Transverse colon (tissue), 4 donors: ENCODE results near the gene GJA5. TPM values are rescaled to one million over a fixed set of nuclear protein-coding genes. Genes with fewer than 3 reads are reported as not detected.

ENCODE experiments used
- DNase-seq: peaks from one replicate; pipeline ENCODE4 v3.0.0-alpha.2; 2019
- H3K27ac ChIP-seq, 4 donors: fragments of 200-600 bp; sonication (generic); 2 replicates each; pipeline ENCODE4 v1.5.1; 2016 to 2018; ENCODE audit warnings: inconsistent platforms in 4 of 4
- H3K27me3 ChIP-seq: fragments of 200-600 bp; sonication (generic); 2 replicates; pipeline ENCODE4 v1.5.1; 2017; ENCODE audit warnings: inconsistent platforms
- H3K36me3 ChIP-seq, 4 donors: fragments of 200-600 bp; sonication (generic); 2 replicates each; pipeline ENCODE4 v1.5.1; 2017 to 2019; ENCODE audit warnings: inconsistent platforms in 4 of 4
- H3K4me1 ChIP-seq, 4 donors: fragments of 200-600 bp; sonication (generic); 2 replicates each; pipeline ENCODE4 v1.5.1; 2017 to 2020; ENCODE audit warnings: inconsistent platforms in 4 of 4
- H3K4me3 ChIP-seq, 4 donors: fragments of 200-600 bp; sonication (generic); 1 replicate in 1 of 4; 2 replicates in 3 of 4; pipeline versions ENCODE4 v1.5.1 to v1.6.1; 2017 to 2019; ENCODE audit warnings: inconsistent platforms in 4 of 4
- H3K9me3 ChIP-seq, 2 donors: fragments of 200-600 bp; sonication (generic); 2 replicates each; pipeline ENCODE4 v1.5.1; 2017 to 2019; ENCODE audit warnings: inconsistent platforms in 2 of 2
- CTCF ChIP-seq, 5 experiments: fragments of 200-600 bp in 3 of 5; fragments of 450-650 bp in 2 of 5; sonication (generic) in 3 of 5; IDR thresholded peaks; 1 replicate in 2 of 5; 2 replicates in 3 of 5; pipeline ENCODE4 v1.5.1; 2016 to 2017; ENCODE audit warnings: antibody characterized with exemption in 5 of 5, inconsistent platforms in 3 of 5, mild to moderate bottlenecking in 2 of 5, moderate library complexity in 1 of 5
- EP300 ChIP-seq: sonication (generic); formaldehyde crosslinking; IDR thresholded peaks from one replicate; pipeline ENCODE4 v1.6.1; 2017; ENCODE audit warnings: antibody characterized with exemption, low read depth
- POLR2A ChIP-seq: fragments of 450-650 bp; IDR thresholded peaks from one replicate; pipeline ENCODE4 v1.6.1; 2016; ENCODE audit warnings: antibody characterized with exemption, mild to moderate bottlenecking, moderate library complexity
- POLR2AphosphoS5 ChIP-seq, 3 donors: sonication (generic); formaldehyde crosslinking; IDR thresholded peaks; one replicate each; pipeline ENCODE4 v1.6.1; 2016; ENCODE audit warnings: antibody characterized with exemption in 3 of 3
- WGBS, 2 donors: methylation state at CpG; one replicate each; pipeline ENCODE4 v1.1.5; 2018; ENCODE audit warnings: low coverage in 1 of 2; 5-methylcytosine and 5-hydroxymethylcytosine counted together
- in situ Hi-C, 4 donors: fragments of 200-750 bp; cut with MboI; loops; one replicate each; pipeline versions ENCODE4 v1.15.0 to v1.15.1; 2017; ENCODE audit warnings: low sequenced_read_pairs in 3 of 4, low pct_ligation_motif_present in 1 of 4, low pct_unique_long_range_greater_than_20kb in 1 of 4
- intact Hi-C: fragments of 100-400 bp; cut with DNase I; formaldehyde crosslinking; loops from one replicate; pipeline ENCODE4 v1.15.1; 2023; ENCODE audit warnings: low total_unique reads
- total RNA-seq, 4 donors: library from RNA; depleted of rRNA; stranded (reverse); fragments of >200 nt; gene quantifications; one replicate each; pipeline ENCODE4 v1.1.0, GENCODE V29; 2016

Gene GJA5
- total RNA-seq, 4 donors from 2014 or later, result 0.75 to 119 (median 1.6) TPM

DNA sequence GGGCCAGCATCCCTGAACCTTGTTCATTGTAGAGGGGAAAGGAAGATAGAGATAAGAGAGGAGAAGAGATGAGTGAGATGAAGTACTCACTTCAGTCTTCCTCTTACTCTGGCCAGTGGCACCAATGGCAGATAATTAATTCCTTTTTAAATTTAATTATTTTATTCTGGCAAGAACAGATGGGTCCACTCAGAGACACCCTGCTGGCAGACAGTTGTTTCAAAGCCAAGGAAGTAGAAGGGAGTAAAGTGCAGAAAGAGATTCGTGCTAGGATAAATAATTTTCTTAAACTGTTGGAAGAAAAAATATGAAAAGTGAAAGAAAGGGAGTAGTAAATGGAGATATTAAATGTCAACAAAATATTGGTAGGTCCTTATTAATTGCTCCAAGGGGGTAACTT, 7.7 kb upstream of the GJA5 start:
- WGBS, 2 donors, result 44% methylated on average over 1 of the region's 1 CpG
- no peak for TF ChIP-seq CTCF (IDR thresholded peaks at IDR 0.05)
- TF ChIP-seq EP300, result no peak
- no peak for TF ChIP-seq POLR2A
- TF ChIP-seq POLR2AphosphoS5 (IDR thresholded peaks at IDR 0.05), result no peak

DNA sequence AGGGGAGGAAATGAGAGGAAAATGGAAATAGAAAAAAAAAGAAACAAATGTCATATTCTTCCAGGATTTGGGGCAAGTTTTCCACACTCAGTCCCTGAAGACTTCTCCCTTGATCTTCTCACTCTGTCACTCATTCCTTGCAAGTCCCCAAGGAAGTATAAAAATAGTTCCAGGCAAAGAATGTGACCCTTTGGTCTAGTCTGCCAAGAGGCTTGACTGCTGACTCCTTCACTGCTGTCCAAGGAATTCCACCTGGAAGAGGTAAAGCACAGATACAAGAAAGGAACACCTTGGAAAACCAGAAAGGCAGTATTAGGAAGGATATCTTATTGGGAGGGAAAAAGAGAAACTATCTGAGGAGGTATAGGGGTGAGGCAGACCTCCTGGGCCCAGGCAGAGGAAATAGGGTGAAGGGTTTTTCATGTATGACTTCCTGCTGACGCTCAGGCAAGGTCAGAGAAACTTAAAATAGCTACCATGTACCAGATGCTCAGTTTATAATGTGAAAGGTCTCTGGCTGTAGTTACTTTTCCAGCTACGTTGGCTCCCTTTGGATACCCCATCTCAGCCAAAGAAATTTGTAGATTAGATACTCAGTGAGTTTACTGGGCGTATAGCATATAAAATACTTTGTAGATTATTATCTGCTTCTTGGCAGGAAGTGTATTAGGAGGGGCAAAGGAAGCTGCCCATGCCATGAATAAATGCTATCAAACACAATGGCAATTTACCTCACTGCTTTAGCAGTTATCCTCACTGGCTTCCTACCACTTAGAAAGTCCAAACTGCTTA, 2.0 kb upstream of the GJA5 start:
- H3K27ac ChIP-seq, result no peak overlapping the region
- no peak for DNase-seq
- in situ Hi-C loops, result no loop called here
- no peaks in the 10 kb centered on the region for H3K27me3 ChIP-seq
- TF ChIP-seq CTCF (IDR thresholded peaks at IDR 0.05) (no peak), POLR2AphosphoS5 (IDR thresholded peaks at IDR 0.05) (no peak), POLR2A (no peak), EP300 (no peak)
- no peaks in the 10 kb centered on the region for H3K9me3 ChIP-seq
- WGBS, 2 donors, result 20 to 29% methylated on average over 1 to 3 of the region's 3 CpGs
- H3K4me1 ChIP-seq, result no peaks in the 10 kb centered on the region
- H3K4me3 ChIP-seq, result no peak overlapping the region
- intact Hi-C loops, result loop anchor here (10.0 kb wide), 1 partner anchor 558 kb away; no protein-coding TSS in a partner anchor
- H3K36me3 ChIP-seq, result no peaks in the 10 kb centered on the region

More for the DNA sequence above, 7.7 kb upstream of the GJA5 start:
- intact Hi-C loops (loop anchor here (10.0 kb wide), 1 partner anchor 563 kb away; no protein-coding TSS in a partner anchor), in situ Hi-C loops (no loop called here)
- DNase-seq, result no peak
- no peaks in the 10 kb centered on the region for H3K4me1 ChIP-seq
- H3K27me3 ChIP-seq, result peaks cover under 1% of the 10 kb centered on the region
- H3K27ac ChIP-seq, result no peak overlapping the region
- H3K4me3 ChIP-seq, result no peak overlapping the region
- H3K36me3 ChIP-seq, result no peaks in the 10 kb centered on the region
- no peaks in the 10 kb centered on the region for H3K9me3 ChIP-seq

- TF ChIP-seq EP300 (no peak), POLR2A (no peak), POLR2AphosphoS5 (IDR thresholded peaks at IDR 0.05) (no peak), CTCF (IDR thresholded peaks at IDR 0.05) (no peak)
These were observed 1.9 kb downstream of the GJA5 start for GRCh38 chr1:147758379-147759100.

More at GRCh38 chr1:147758379-147759100, 1.9 kb downstream of the GJA5 start:
- Histone ChIP-seq H3K9me3 (no peaks in the 10 kb centered on the region), H3K36me3 (no peaks in the 10 kb centered on the region), H3K27ac (no peak overlapping the region), H3K27me3 (no peaks in the 10 kb centered on the region), H3K4me3 (no peak overlapping the region), H3K4me1 (no peaks in the 10 kb centered on the region)
- intact Hi-C loops (no loop called here), in situ Hi-C loops (no loop called here)
- no peak for DNase-seq
- whole genome bisulfite sequencing, 2 donors, result 93% methylated on average over 24 of the region's 24 CpGs; no CpG with 5 or more reads in 1 of the 2 donors
